ENCODE results near the gene STX8. TPM values are rescaled to one million over a fixed set of nuclear protein-coding genes. Genes with fewer than 3 reads are reported as not detected.

STX8 gene
- total RNA-seq, 1 donor from 2014 or later = 62.8 TPM

Other genes starting within 250 kb of the STX8 start
- 0.38 TPM for gene CFAP52, start 822 bp upstream of the STX8 start, total RNA-seq
- gene USP43, start 69.7 kb upstream of the STX8 start, total RNA-seq = not detected
- gene DHRS7C, start 215.8 kb upstream of the STX8 start, total RNA-seq = 71.6 TPM
- gene GSG1L2, start 246.3 kb upstream of the STX8 start, total RNA-seq = not detected